ENCODE measurements around the gene LPGAT1. TPM values are rescaled to one million over a fixed set of nuclear protein-coding genes. Genes with fewer than 3 reads are reported as not detected.

LPGAT1 gene
- total and polyA plus RNA-seq, 4 experiments from 2014 or later = 13.1 to 31.1 (median 30.4) TPM

GRCh38 chr1:211791979-211792378 lies 38.6 kb downstream of the LPGAT1 start:
- DNase-seq = no peak
- intact Hi-C loops (cut with micrococcal nuclease) = loop anchor here (5.0 kb wide), 1 partner anchor 40 kb away; the partner anchor contains the start of gene LPGAT1
- no peak overlapping the region for H3K4me3 ChIP-seq (ENCODE audit: low read length in 2 of 2)
- H3K9me3 ChIP-seq (ENCODE audit: control insufficient read depth in 1 of 2, low read length in 2 of 2) = no peaks in the 10 kb centered on the region
- Mint-ChIP-seq H3K27ac (peak overlapping the region in 1 of 7 donors; percentile 43), H3K4me3 (no peak overlapping the region), H3K9me3 (no peaks in the 10 kb centered on the region), H3K27me3 (no peaks in the 10 kb centered on the region), H3K36me3 (peaks cover 31 to 42% of the 10 kb centered on the region in 2 donors), H3K4me1 (no peaks in the 10 kb centered on the region)
- CTCF ChIA-PET (ENCODE audit: partially characterized antibody) = interaction anchor here (0.6 kb wide), 1 partner anchor 14 kb away, joined by 3 read pairs; no protein-coding TSS in a partner anchor
- H3K27me3 ChIP-seq (ENCODE audit: insufficient read depth, low read length) = no peaks in the 10 kb centered on the region
- H3K36me3 ChIP-seq (ENCODE audit: insufficient read depth, low read length) = no peaks in the 10 kb centered on the region
- no peaks in the 10 kb centered on the region for H3K4me1 ChIP-seq (ENCODE audit: insufficient read depth, low read length)
- POLR2A ChIA-PET (ENCODE audit: partially characterized antibody) = no interaction called here
- no peak overlapping the region for H3K27ac ChIP-seq (ENCODE audit: low read depth, low read length)

DNA sequence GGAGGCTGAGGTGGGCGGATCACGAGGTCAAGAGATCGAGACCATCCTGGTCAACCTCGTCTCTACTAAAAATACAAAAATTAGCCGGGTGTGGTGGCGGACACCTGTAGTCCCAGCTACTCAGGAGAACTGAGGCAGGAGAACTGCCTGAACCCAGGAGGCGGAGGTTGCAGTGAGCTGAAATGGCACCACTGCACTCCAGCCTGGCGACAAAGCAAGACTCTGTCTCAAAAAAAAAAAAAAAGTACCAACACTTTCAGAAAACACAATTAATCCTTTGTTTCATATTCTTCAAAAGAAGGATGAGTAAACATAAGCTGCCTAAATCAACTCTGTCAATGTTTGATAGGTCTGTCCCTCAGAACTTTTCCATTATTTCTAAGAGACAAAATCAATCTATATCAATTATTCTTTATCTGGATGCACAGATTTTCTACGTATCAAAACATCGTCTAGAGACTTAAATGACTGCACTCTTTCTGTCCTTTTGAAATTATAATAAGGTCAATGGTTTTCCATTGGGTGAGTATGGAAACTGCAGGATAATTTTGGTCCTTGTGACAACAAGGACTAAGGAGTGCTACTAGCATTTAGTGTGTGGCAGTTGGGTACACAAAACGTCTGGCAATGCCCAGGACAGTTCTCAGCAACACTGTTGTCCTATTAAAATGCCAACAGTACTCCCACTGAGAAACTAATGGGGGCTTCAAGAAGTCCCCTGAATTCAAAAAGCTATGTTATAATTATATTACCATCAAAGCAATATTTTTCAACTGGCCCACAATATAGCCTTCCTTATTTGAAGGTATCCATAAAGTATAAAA lies 40.7 kb downstream of the LPGAT1 start:
- no peaks in the 10 kb centered on the region for H3K9me3 ChIP-seq (ENCODE audit: control insufficient read depth in 1 of 2, low read length in 2 of 2)
- Mint-ChIP-seq H3K27ac (no peak overlapping the region), H3K9me3 (no peaks in the 10 kb centered on the region), H3K4me3 (no peak overlapping the region), H3K27me3 (no peaks in the 10 kb centered on the region), H3K36me3 (peaks cover 21 to 46% of the 10 kb centered on the region in 2 donors), H3K4me1 (no peaks in the 10 kb centered on the region)
- CTCF ChIA-PET (ENCODE audit: partially characterized antibody) = no interaction called here
- POLR2A ChIA-PET (ENCODE audit: partially characterized antibody) = no interaction called here
- DNase-seq = no peak
- H3K27ac ChIP-seq (ENCODE audit: low read depth, low read length) = no peak overlapping the region
- H3K27me3 ChIP-seq (ENCODE audit: insufficient read depth, low read length) = no peaks in the 10 kb centered on the region
- H3K36me3 ChIP-seq (ENCODE audit: insufficient read depth, low read length) = no peaks in the 10 kb centered on the region
- H3K4me3 ChIP-seq (ENCODE audit: low read length in 2 of 2) = no peak overlapping the region
- intact Hi-C loops (cut with micrococcal nuclease) = loop anchor here (5.0 kb wide), 1 partner anchor 42 kb away; the partner anchor contains the start of gene LPGAT1
- no peaks in the 10 kb centered on the region for H3K4me1 ChIP-seq (ENCODE audit: insufficient read depth, low read length)

DNA sequence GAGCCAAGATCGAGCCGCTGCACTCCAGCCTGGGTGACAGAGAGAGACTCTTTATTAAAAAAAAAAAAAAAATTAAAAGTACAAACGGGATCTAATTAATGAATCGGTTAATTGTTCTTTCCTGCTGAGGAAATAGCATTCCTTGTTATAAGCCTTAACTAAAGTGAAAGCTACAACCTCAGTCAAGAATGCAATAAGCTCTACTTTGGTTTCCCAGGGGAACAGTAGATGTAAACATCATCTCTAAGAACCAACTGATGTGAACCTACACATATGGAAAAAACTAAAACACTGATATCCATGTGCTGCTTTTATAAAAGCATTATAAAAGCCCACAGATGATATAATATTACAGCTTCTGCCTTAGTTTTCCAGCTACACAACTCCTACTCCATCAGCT lies 41.9 kb downstream of the LPGAT1 start:
- no peak overlapping the region for H3K27ac Mint-ChIP-seq
- Histone ChIP-seq H3K36me3 (ENCODE audit: insufficient read depth, low read length) (no peaks in the 10 kb centered on the region), H3K27ac (ENCODE audit: low read depth, low read length) (no peak overlapping the region), H3K9me3 (ENCODE audit: control insufficient read depth in 1 of 2, low read length in 2 of 2) (no peaks in the 10 kb centered on the region), H3K4me3 (ENCODE audit: low read length in 2 of 2) (no peak overlapping the region), H3K27me3 (ENCODE audit: insufficient read depth, low read length) (no peaks in the 10 kb centered on the region), H3K4me1 (ENCODE audit: insufficient read depth, low read length) (no peaks in the 10 kb centered on the region)
- no peaks in the 10 kb centered on the region for H3K27me3 Mint-ChIP-seq
- H3K36me3 Mint-ChIP-seq = peaks cover 28 to 53% of the 10 kb centered on the region in 2 donors
- no peak for DNase-seq
- ChIA-PET POLR2A (ENCODE audit: partially characterized antibody) (no interaction called here), CTCF (ENCODE audit: partially characterized antibody) (interaction anchor here (0.8 kb wide), 1 partner anchor 23 kb away, joined by 3 read pairs; no protein-coding TSS in a partner anchor)
- H3K4me3 Mint-ChIP-seq = no peak overlapping the region
- intact Hi-C loops (cut with micrococcal nuclease) = no loop called here
- H3K4me1 Mint-ChIP-seq = peaks cover 3 to 5% (median 4%) of the 10 kb centered on the region in 4 donors
- no peaks in the 10 kb centered on the region for H3K9me3 Mint-ChIP-seq

DNA sequence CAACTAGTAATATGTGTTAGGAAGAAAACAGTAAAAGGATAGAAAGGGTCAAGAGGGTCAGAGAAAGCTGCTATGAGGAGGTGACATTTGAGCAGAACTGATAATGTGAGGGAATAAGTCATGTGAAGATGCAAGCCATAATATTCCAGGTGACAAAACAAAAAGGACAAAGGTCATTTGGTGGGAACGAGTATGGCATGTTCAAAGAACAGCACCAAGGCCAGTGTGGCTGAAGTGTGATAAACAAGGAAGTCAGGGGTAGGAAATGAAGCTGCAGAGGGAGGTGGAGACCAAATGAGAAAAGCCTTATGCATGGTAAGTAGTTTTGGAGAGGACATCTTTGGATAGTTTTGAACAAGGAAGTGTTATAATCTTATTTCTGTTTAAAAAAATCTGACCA lies 46.7 kb downstream of the LPGAT1 start:
- DNase-seq = no peak
- H3K27me3 ChIP-seq (ENCODE audit: insufficient read depth, low read length) = no peaks in the 10 kb centered on the region
- ChIA-PET CTCF (ENCODE audit: partially characterized antibody) (interaction anchor here (1.3 kb wide), 1 partner anchor 103 kb away, joined by 4 read pairs; no protein-coding TSS in a partner anchor), POLR2A (ENCODE audit: partially characterized antibody) (no interaction called here)
- Mint-ChIP-seq H3K27ac (peak overlapping the region in 5 of 7 donors; percentile 7 to 38 (median 32)), H3K4me1 (peaks cover 3 to 6% (median 5%) of the 10 kb centered on the region in 4 donors), H3K27me3 (no peaks in the 10 kb centered on the region), H3K4me3 (no peak overlapping the region), H3K36me3 (peaks cover 33 to 42% of the 10 kb centered on the region in 2 donors), H3K9me3 (no peaks in the 10 kb centered on the region)
- intact Hi-C loops (cut with micrococcal nuclease) = no loop called here
- no peak overlapping the region for H3K4me3 ChIP-seq (ENCODE audit: low read length in 2 of 2)
- no peaks in the 10 kb centered on the region for H3K9me3 ChIP-seq (ENCODE audit: control insufficient read depth in 1 of 2, low read length in 2 of 2)
- H3K27ac ChIP-seq (ENCODE audit: low read depth, low read length) = no peak overlapping the region
- H3K36me3 ChIP-seq (ENCODE audit: insufficient read depth, low read length) = no peaks in the 10 kb centered on the region
- H3K4me1 ChIP-seq (ENCODE audit: insufficient read depth, low read length) = no peaks in the 10 kb centered on the region

- peaks cover 3 to 6% (median 5%) of the 10 kb centered on the region in 4 donors for H3K4me1 Mint-ChIP-seq
- Histone ChIP-seq H3K4me1 (ENCODE audit: insufficient read depth, low read length) (no peaks in the 10 kb centered on the region), H3K9me3 (ENCODE audit: control insufficient read depth in 1 of 2, low read length in 2 of 2) (no peaks in the 10 kb centered on the region), H3K4me3 (ENCODE audit: low read length in 2 of 2) (no peak overlapping the region), H3K27me3 (ENCODE audit: insufficient read depth, low read length) (no peaks in the 10 kb centered on the region), H3K36me3 (ENCODE audit: insufficient read depth, low read length) (no peaks in the 10 kb centered on the region), H3K27ac (ENCODE audit: low read depth, low read length) (no peak overlapping the region)
- intact Hi-C loops (cut with micrococcal nuclease) = no loop called here
- no peak overlapping the region for H3K4me3 Mint-ChIP-seq
- CTCF ChIA-PET (ENCODE audit: partially characterized antibody) = no interaction called here
- H3K9me3 Mint-ChIP-seq = no peaks in the 10 kb centered on the region
- POLR2A ChIA-PET (ENCODE audit: partially characterized antibody) = no interaction called here
- peaks cover 36 to 44% of the 10 kb centered on the region in 2 donors for H3K36me3 Mint-ChIP-seq
- no peak for DNase-seq
- no peaks in the 10 kb centered on the region for H3K27me3 Mint-ChIP-seq
- peak overlapping the region in 1 of 7 donors; percentile 25 for H3K27ac Mint-ChIP-seq
These were observed 47.3 kb downstream of the LPGAT1 start for GRCh38 chr1:211783266-211783665.

- Mint-ChIP-seq H3K27ac (no peak overlapping the region), H3K4me3 (no peak overlapping the region), H3K36me3 (peaks cover 44 to 46% of the 10 kb centered on the region in 2 donors), H3K9me3 (no peaks in the 10 kb centered on the region), H3K27me3 (no peaks in the 10 kb centered on the region), H3K4me1 (peaks cover 3 to 7% (median 6%) of the 10 kb centered on the region in 4 donors)
- Histone ChIP-seq H3K27me3 (ENCODE audit: insufficient read depth, low read length) (no peaks in the 10 kb centered on the region), H3K4me1 (ENCODE audit: insufficient read depth, low read length) (no peaks in the 10 kb centered on the region), H3K27ac (ENCODE audit: low read depth, low read length) (no peak overlapping the region), H3K4me3 (ENCODE audit: low read length in 2 of 2) (no peak overlapping the region), H3K36me3 (ENCODE audit: insufficient read depth, low read length) (peaks cover 8% of the 10 kb centered on the region), H3K9me3 (ENCODE audit: control insufficient read depth in 1 of 2, low read length in 2 of 2) (no peaks in the 10 kb centered on the region)
- no peak for DNase-seq
- ChIA-PET CTCF (ENCODE audit: partially characterized antibody) (no interaction called here), POLR2A (ENCODE audit: partially characterized antibody) (no interaction called here)
- intact Hi-C loops (cut with micrococcal nuclease) = no loop called here
These were observed 49.3 kb downstream of the LPGAT1 start for GRCh38 chr1:211781260-211781659.

GRCh38 chr1:211775170-211775569 lies 55.4 kb downstream of the LPGAT1 start:
- Mint-ChIP-seq H3K9me3 (no peaks in the 10 kb centered on the region), H3K4me1 (peaks cover 0 to 2% (median 0%) of the 10 kb centered on the region in 4 donors), H3K4me3 (no peak overlapping the region), H3K36me3 (peaks cover 40 to 49% of the 10 kb centered on the region in 2 donors), H3K27ac (no peak overlapping the region), H3K27me3 (no peaks in the 10 kb centered on the region)
- no peaks in the 10 kb centered on the region for H3K27me3 ChIP-seq (ENCODE audit: insufficient read depth, low read length)
- POLR2A ChIA-PET (ENCODE audit: partially characterized antibody) = no interaction called here
- no peaks in the 10 kb centered on the region for H3K4me1 ChIP-seq (ENCODE audit: insufficient read depth, low read length)
- no peak for DNase-seq
- H3K4me3 ChIP-seq (ENCODE audit: low read length in 2 of 2) = no peak overlapping the region
- intact Hi-C loops (cut with micrococcal nuclease) = no loop called here
- CTCF ChIA-PET (ENCODE audit: partially characterized antibody) = no interaction called here
- H3K27ac ChIP-seq (ENCODE audit: low read depth, low read length) = no peak overlapping the region
- no peaks in the 10 kb centered on the region for H3K9me3 ChIP-seq (ENCODE audit: control insufficient read depth in 1 of 2, low read length in 2 of 2)
- H3K36me3 ChIP-seq (ENCODE audit: insufficient read depth, low read length) = peaks cover 12% of the 10 kb centered on the region

All from CD4-positive, alpha-beta memory T cell (primary cell).